Jurkat, Clone E6-1 (cell line): ENCODE data around the gene SKOR2.
"Not testable (repeated sequence)": the region's sequence is repeated elsewhere in the genome, so short reads cannot be mapped to it uniquely, and the experiment has no call there.

Experiments
- DNase-seq: peaks from one replicate; pipeline ENCODE4 v3.0.0-alpha.2; 2011; ENCODE audit warnings: low read depth, low spot score
- H3K4me3 ChIP-seq: 2 replicates; pipeline ENCODE4 v1.5.1; 2011; ENCODE audit warnings: mild to moderate bottlenecking, low read length, control low read depth, moderate library complexity

Gene SKOR2

DNA sequence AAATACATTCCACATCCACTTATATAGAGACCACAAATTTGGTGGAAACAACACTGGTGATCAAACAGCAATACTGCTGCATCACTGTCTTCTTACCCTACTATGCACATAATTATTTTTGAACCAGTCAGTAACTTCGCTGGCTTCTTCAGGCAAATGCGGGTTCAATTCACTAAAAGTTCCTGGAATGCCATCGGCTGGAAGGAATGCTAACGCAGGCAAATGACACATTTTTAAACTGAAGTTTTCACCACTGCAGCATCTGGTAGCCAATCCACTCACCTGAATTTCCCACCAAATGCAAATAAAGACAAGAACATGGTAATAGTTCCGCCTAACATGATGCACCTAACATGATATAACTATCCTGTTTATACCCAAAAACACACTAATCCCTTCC lies 91.2 kb downstream of the SKOR2 start:
- H3K4me3 ChIP-seq = no peak overlapping the region
- no peak for DNase-seq

DNA sequence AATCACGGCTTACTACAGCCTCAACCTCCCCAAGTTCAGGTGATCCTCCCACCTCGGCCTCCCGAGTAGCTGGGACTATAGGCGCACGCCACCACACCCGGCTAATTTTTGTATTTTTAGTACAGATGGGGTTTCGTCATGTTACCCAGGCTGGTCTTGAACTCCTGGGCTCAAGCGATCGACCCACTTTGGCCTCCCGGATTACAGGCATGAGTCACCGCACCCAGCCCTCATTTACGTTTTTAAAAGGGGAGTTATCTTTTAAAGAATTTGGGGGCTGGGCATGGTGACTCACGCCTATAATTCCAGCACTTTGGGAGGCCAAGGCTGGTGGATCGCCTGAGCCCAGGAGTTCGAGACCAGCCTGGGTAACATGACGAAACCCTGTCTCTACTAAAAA lies 93.1 kb downstream of the SKOR2 start:
- not testable (repeated sequence) for DNase-seq, H3K4me3 ChIP-seq
